Measurements from ENCODE around the gene SESTD1.

Gene SESTD1, protein sequence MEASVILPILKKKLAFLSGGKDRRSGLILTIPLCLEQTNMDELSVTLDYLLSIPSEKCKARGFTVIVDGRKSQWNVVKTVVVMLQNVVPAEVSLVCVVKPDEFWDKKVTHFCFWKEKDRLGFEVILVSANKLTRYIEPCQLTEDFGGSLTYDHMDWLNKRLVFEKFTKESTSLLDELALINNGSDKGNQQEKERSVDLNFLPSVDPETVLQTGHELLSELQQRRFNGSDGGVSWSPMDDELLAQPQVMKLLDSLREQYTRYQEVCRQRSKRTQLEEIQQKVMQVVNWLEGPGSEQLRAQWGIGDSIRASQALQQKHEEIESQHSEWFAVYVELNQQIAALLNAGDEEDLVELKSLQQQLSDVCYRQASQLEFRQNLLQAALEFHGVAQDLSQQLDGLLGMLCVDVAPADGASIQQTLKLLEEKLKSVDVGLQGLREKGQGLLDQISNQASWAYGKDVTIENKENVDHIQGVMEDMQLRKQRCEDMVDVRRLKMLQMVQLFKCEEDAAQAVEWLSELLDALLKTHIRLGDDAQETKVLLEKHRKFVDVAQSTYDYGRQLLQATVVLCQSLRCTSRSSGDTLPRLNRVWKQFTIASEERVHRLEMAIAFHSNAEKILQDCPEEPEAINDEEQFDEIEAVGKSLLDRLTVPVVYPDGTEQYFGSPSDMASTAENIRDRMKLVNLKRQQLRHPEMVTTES

DNA sequence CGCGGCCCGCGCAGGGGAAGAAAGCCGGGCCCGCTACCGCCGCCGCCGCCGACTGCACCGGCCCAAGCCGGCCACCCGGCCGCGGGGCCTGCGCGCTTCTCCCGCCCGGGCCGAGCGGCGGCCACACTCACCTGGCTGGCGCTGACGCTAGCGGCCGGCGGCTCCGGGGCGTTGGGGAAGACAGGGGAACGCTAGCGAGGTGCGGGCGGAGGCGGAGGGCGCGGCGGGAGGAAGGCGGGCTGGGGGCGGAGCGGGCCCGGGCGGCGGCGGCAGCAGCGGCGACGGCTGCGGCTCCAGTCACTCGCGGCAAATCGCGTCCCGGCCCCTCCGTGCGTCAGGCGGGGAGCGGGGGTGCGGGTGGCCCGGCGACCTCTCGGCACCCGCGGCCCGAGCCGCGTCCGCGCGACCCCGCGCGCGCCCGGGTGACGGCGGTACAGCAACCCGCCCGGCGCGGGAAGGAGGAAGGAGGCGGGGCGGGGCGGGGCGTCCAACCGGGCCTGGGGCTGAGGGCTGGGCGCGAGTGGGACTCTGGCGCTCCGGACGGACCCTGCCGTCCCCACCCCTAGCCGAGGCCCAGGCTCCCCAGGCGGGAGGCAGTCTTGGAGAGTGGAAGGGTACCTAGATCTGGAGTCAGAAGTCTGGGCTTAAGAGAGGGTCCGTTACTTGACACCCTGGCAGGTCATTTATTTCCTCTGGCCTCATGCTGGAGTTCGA, at the start of gene SESTD1:
TSS of gene SESTD1 (minus strand) at position 465 of the 714 bp plus-strand sequence. CDS start 72,991 bp downstream, outside the sequence.
- peak; percentile 71 to 78 for ATAC-seq

DNA sequence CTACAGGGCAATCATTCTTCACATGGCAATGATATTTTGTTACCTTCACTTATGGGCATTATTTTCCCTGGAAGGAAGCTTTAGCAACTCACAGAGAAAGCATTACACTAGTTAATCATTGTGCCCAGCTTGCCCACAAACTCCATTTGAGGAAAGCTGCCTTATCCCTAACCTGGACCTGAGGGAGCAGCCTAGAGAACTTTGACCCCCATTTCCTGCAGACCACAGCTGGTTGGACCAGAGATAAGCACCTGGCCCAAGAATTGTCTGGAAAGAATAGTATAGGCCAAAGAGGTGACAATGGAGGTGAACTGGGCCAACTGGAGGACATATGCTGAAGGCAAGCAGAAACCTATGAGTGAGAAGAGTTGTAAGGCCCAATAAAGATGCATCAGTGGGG, 48.4 kb upstream of the SESTD1 start:
- no peak for ATAC-seq

DNA sequence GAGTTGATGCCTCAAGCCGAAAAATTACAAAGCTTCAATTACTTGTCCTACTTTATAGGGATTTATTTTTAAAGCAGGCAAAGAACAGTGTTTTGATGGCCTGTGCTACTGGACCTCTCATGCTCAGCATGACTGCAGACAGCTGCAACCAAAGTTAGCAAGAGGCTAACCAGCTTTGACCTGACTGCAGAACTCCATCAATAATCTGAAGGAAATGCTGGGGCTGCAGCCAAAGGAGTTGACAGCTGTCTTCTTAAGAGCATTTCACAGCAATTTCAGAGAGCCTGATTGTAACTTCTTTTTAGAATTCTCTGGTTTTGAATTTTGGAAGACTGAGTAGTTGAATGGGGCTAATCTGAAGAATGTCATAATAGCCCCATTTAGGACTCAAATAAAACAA, 46.5 kb upstream of the SESTD1 start:
- ATAC-seq: no peak

DNA sequence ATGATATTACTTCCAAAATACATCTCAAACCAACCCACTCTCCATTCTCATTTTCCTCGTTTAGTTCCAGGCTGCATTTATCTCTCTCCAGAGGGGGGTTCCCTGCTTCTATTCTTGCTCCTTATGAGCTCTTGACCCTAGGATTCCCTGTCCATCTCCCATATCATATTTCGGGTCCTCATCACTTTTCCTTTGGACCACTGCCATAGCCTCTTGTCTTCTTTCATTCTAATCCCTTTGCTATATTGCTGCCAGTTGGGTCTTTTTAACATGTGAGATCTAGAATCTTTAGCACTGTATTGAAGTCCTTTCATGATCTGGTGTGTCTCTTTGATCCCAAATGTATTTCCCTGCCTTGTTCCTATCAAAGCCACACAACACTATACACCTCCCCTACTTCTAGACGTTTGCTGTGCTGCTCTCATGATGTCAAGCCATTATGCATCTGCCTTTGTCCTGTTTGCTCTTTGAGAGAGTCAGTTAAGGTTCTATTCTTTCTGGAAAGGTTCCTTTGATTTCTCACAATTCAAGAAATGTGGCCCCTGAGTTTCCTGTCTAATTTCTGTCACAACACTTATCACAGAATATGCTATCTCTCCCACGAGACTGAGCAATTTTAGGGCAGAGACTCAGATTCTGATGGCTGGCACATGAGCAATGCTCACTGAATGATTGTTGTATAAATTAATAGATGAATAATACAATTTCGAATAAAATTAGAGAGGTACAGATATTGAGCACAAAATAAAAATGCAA, 43.2 kb upstream of the SESTD1 start:
- no peak for ATAC-seq

DNA sequence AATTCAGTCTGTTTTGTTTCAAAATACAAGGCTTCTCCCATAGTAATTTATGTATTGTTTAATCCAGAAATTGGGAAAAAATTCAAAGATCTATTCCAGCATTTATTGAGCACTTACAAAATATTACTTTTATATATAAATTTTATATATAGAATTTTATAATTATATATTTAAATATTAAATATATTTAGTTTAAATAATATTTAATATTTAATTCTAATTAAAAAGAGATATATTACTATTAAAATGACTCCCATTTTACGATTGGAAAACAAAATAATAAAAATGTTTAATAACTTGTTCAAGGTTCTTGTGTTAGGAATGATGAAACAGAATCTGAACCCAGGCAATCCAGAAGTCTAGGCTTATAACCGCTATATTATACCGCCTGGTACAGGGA, 40.5 kb upstream of the SESTD1 start:
- no peak for ATAC-seq

DNA sequence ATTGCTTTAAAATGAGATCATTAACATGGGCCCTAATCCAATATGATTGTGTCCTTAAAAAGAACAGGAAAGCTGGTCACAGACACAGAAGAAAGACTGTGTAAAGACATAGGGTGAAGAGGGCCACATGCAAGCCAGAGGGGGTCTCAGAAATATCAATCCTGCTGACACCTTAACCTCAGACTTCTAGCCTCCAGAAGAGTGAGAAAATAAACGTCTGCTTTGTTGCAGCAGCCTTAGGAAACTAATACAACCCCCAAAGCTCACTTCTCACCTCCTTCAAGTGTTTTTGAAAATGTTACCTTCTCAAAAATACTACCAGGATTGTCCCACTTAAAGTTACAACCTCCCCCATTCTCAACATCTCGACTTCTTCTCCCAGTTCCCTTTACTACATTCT, 39.8 kb upstream of the SESTD1 start:
- ATAC-seq: no peak

DNA sequence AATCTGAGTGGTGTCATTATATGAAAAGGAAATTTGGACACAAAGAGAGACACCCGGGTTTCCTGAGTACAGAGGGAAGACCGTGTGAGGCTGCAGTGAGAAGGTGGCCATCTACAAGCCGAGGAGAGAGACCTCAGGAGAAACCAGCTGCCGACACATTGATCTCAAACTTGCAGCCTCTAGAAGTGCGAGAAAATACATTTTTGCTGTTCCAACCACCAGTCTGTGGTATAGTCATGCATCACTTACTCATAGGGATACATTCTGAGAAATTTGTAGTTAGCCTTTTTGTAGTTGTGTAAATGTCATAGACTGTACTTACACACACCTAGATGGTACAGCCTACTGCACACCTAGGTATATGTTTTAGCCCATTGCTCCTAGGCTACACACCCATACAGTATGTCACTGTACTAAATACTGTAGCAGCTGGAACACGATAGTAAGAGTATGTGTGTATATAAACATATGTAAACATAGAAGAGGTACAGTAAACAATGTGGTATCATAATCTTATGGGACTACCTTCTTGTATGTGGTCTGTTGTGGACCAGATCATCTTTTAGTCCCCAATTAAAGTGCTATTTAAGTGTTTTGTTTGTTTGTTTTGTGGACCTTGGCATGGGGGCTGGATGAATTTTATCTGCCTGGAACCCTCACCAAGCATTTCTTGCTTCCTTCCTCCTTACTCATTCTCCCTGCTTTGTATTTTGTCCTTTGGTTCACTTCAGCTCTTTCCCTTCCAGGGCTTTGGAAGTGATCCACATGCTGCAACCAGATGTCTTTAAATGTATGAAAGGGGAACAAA, 38.3 kb upstream of the SESTD1 start:
- no peak for ATAC-seq

DNA sequence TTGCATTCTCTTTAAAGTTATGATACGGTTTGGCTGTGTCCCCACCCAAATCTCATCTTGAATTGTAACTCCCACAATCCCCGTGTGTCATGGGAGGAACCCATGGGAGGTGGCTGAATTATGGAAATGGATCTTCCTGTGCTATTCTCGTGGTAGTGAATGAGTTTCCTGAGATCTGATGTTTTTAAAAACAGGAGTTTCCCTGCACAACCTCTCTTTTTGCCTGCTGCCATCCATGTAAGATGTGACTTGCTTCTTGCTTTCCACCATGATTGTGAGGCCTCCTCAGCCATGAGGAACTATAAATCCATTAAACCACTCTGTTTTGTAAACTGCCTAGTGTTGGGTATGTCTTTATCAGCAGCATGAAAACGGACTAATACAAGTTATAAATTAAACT, 37.5 kb upstream of the SESTD1 start:
- no peak for ATAC-seq

DNA sequence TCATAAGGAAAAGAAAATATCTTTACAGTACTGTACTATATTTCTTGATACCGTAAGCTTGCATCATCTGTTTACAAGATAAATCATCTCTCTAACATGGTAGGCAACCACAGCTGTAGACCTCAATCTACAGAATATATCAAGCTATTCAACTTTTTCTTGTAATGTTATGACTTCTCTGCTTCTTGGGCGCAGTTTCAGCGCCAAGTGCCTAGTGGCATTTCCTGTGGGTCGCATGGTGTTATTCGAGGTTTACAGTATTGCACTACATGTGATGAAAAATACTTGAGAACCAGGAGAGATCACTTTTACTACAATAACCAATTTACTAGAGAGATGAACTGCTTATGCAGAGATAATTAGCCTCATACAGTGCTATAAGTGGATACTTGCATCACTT, 34.0 kb upstream of the SESTD1 start:
- no peak for ATAC-seq

DNA sequence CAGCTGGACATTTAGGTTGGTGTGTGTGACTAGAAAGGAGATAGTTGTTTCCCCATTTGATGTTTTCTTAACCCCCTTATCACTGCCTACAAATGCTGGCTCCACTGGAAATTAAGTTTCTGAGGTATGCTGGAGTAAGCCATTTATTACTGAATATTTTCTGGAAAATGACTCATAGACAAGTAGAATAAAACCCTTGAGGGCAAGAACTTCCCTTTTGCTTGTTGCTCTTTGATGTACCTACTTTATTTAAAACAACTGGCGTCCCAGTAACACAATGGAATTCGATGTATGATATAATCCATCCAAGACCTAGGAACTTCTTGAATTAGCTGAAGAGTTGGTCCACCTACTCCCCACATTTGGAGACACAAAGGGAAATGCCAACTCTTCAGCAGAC, 33.3 kb upstream of the SESTD1 start:
- no peak for ATAC-seq

DNA sequence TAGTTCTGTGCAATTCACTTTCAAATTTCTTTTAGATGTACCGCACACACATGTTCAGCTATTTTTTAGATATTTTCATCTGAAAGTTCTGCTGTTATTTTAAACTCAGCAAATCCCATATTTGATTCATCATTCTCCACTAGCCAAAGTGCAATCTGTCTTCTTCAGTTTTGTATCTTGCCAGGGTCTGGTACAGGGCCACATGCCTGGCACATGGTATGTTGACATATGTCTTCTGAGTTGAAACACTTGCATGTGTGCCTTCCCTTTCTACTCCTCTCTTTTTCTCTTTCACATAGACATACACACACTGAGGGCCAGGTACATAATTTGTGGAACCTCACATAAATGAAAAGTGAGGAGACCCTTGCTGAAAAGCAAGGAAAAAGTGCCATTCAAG, 25.7 kb upstream of the SESTD1 start:
- ATAC-seq: no peak

DNA sequence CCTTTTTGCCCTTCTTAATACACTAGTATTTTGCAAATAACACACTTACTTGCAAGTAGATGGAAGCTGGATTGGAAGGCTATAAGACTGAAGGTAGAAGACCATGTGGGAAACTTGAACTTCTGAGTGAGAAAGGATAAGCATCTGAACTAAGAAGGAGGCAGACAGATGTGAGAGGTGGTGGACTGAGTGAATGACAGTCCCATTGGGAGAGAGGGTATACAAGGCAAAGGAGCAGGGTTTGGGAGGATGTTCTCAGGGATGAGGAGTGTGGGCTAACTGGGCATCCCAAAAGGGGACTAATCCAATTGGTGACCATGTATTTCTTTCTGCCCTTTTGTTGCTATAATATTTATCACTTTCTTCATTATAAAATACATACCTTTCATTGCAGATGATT, 20.4 kb upstream of the SESTD1 start:
- no peak for ATAC-seq

DNA sequence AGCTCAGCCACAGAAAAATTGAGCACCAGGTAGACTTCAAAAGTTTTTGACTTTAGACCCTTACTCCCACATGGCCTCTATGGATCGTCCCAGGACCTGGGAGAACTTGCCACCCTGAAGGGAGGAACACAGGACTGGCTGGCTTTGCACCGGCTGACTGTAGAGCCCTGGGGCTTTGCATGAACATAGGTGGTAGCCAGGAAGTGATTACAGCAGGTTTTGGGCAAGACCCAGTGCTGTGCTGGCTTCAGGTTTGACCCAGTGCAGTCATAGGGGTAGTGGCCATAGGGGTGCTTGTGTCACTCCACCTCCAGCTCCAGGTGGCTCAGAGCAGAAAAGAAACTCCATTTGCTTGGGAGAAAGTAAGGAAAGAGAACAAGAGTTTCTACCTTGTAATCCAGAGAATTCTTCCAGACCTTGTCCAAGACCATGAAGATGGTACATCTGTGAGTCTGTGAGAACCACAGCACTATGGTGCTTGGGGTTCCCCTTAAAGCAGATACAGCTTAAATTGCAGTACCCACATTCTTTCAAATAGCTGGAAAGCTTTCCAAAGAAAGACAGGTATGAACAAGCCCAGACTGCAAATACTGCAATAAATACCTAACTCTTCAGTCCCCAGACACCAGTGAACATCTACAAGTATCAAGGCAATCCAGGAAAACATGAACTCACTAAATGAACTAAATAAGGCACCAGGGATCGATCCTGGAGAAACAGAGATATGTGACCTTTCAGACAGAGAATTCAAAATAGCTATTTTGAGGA, 13.0 kb upstream of the SESTD1 start:
- no peak for ATAC-seq

DNA sequence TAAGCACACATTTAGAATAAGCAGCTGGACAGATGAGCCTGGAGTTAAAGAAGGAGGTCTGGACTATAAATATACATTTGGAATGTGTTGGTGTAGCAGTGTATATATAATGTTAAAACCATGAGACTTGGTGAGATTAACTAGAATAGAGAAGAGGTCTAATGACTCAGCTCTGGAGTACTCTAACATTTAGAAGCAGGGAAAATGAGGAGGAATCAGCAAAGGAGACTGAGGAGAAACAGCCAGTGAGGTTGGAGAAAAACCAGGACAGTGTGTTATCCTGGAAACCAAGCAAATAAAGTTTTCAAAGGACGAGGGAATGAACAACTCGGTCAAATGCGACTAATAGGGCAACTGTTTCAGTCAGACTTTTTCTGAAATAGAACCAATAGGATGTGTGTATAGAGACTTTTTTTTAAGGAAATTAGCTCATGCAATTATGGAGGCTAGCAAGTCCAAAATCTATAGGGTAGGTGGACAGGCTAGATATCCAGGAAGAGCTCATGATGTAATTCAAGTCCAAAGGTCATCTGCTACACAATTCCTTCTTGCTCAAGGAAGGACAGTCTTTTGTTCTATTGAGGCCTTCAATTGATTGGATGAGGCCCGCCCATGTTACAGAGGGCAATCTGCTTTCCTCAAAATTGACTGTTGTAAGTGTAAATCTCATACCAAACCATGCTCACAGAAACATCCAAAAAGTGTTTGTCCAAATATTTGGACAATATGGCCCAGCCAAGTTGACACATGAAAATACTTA, 10.8 kb upstream of the SESTD1 start:
- ATAC-seq: no peak

DNA sequence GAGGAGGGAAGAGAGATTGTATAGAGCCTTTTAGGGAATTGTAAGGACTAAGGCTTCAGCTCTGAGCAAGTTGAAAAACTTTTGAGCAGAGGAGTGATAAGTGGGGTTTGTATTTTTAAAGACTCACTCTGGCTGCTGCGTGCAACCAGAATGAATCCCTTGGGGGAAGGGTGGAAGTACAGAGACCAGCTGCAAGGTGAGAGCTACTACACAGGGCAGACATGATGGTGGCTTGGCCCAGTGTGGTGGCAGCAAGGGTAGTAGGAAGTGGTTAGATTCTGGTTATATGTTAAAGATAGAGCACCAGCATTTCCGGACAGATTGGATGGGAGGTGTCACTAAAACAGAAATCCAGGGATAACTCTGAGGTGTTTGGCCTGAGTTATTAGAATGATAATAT, 10.1 kb upstream of the SESTD1 start:
- ATAC-seq: peak in 1 of 2 donors; percentile 30

DNA sequence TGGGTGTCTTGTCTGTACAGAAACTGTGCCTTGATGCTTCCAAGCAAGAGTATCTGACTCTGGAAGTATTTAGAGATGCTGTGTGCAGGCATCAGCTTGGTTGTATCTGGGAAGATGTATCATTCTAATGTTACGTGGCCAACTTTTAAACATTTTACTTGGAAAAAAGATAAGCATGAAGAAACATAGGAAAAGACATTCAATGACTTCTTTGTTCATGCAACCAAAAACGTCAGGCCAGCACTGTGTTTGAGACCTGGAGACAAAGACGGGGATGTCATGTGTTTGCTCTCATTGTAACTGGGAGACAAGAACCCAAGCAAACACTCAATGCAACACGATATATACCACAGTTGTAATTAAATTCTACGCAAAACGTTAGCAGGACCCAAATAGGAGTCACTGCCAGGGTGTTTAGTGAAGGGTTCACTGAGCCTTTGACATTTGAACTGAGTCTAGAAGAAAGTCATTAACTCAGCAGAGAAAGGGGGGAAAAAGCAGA, 8.9 kb upstream of the SESTD1 start:
- no peak for ATAC-seq

DNA sequence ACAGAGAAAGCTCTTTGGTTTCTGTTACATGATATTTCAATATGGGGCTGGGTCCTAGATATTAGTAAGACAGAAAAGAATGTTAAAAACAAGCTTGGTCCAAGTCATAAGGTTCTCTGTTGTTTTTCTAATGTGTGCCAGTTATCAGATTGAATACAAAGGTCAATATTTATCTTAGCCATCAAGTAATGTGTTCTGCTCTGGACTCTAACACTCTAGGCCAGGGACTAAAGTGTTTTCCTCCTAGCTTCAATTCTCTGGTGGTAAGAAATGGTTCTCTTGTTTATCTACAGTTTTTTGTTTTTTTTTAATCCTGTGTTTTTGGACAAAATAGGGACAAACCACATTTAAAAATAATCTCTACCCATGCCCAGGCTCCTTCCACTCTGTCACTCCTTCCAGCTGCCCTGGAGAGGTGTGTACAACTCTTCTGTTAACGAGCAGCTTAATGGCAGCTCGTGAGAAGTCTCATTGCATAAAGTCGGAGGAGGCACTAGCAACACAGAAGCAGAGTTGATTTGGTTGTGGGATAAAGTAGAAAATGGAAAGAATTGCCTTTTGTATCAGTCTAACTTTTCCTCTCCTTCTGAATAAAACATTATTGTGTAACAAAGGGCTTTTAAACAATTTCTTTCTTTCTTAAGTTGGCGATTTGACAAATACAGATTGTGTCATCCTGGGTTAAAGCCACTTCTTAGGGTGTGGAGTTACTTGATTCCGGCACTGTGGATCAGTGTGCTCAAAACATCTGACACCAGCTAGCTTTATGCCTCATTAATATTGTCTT, 8.0 kb upstream of the SESTD1 start:
- no peak for ATAC-seq

DNA sequence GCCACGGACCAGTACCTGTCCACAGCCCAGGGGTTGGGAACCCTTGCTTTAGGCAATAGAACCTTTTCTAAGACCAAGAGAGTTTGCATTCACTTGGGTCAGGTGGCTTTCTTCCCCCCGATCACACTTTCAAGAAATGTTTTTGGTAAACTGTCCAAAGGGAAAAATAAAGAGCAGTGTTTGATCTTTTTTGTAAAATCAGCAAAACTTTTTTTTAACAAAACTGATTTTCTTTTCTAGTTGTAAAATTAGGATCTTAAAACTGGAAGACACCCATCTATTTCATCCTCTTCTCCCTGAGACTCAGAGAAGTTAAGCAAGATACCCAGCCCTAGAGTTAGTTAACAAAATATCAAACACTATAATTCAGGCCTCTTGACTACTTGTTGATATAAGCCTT, 6.1 kb upstream of the SESTD1 start:
- ATAC-seq: no peak

DNA sequence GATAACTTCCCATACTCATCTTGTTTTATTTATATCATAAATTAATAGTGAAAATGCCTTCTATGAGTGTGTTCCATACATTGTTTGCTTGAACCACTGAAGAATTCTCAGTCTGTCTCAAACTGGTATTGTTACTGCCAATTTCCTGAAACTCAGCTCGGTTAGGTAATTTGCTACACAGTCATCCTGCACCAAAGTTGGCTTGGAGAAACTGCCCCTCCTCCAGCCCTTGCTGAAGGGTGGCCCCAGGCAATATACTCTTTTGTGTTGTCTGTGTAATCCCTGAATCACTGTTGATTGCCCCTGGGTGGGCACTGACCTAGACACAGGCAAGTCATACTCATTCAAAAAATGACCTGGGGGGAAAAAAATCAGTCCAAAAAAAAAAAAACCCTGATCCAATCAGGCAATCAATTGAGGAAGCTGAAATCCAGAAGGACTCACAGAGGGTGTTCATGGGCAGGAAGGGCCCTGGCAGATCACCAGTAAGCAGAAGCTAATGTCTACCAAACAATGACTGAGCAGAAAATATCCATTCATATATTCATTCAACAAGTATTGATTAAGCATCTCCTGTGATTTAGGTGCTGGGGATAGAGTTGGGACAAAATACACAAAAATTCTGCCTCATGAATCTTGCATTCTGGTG, 3.8 kb upstream of the SESTD1 start:
- peak in 1 of 2 donors; percentile 21 for ATAC-seq
